Osteoblast (primary cell): ENCODE data around the gene HOXB6. TPM values are rescaled to one million over a fixed set of nuclear protein-coding genes. Genes with fewer than 3 reads are reported as not detected.

Source experiments
- DNase-seq: peaks from one replicate; pipeline ENCODE4 v3.0.0; 2011; ENCODE audit warnings: low spot score, mixed read lengths; ENCODE audit not compliant: insufficient read length; ENCODE audit errors: missing footprints
- H2AFZ ChIP-seq: 2 replicates; pipeline ENCODE4 v1.6.0; 2011; ENCODE audit warnings: mild to moderate bottlenecking, low read length
- H3K27ac ChIP-seq: 2 replicates; pipeline ENCODE4 v1.5.1; 2011; ENCODE audit warnings: mild to moderate bottlenecking, low read depth, low read length, moderate library complexity
- H3K27me3 ChIP-seq: 2 replicates; pipeline ENCODE4 v1.6.0; 2012; ENCODE audit warnings: mild to moderate bottlenecking, control low read depth, inconsistent platforms, low read length, moderate library complexity; ENCODE audit not compliant: insufficient read depth
- H3K36me3 ChIP-seq: 2 replicates; pipeline ENCODE4 v1.5.1; 2011; ENCODE audit warnings: mild to moderate bottlenecking, low read length, control low read depth, moderate library complexity; ENCODE audit not compliant: insufficient read depth
- H3K4me1 ChIP-seq: 2 replicates; pipeline ENCODE4 v1.5.1; 2011; ENCODE audit warnings: mild to moderate bottlenecking, low read length, control low read depth, moderate library complexity; ENCODE audit not compliant: insufficient read depth
- H3K4me2 ChIP-seq: 2 replicates; pipeline ENCODE4 v1.6.0; 2011; ENCODE audit warnings: mild to moderate bottlenecking, low read length; ENCODE audit not compliant: insufficient read depth
- H3K4me3 ChIP-seq: fragments of 200-600 bp; sonication (generic); 3 replicates; pipeline ENCODE4 v1.5.1; 2012; ENCODE audit warnings: mild to moderate bottlenecking, low read length, inconsistent platforms; ENCODE audit not compliant: insufficient read depth
- H3K79me2 ChIP-seq: 2 replicates; pipeline ENCODE4 v1.6.0; 2012; ENCODE audit warnings: mild to moderate bottlenecking, low read length, control low read depth, inconsistent platforms; ENCODE audit not compliant: insufficient read depth
- H3K9me3 ChIP-seq: 2 replicates; pipeline ENCODE4 v1.5.1; 2011; ENCODE audit warnings: low read depth, low read length, control low read depth
- H4K20me1 ChIP-seq: 2 replicates; pipeline ENCODE4 v1.6.0; 2012; ENCODE audit warnings: mild to moderate bottlenecking, low read length, control low read depth; ENCODE audit not compliant: insufficient read depth
- total RNA-seq: library from RNA; depleted of rRNA; stranded (reverse); fragments of >200 nt; gene quantifications from 2 replicates; pipeline ENCODE4 v1.2.3, GENCODE V29; 2012
- TF ChIP-seq, protein P1 (sequence below): IDR thresholded peaks from 2 replicates; pipeline ENCODE4 v1.5.1; 2011; ENCODE audit warnings: mild to moderate bottlenecking, low read depth, low read length, moderate library complexity; ENCODE audit errors: extremely low read depth

HOXB6 gene
- total RNA-seq, 1 donor, result 0.72 TPM

DNA sequence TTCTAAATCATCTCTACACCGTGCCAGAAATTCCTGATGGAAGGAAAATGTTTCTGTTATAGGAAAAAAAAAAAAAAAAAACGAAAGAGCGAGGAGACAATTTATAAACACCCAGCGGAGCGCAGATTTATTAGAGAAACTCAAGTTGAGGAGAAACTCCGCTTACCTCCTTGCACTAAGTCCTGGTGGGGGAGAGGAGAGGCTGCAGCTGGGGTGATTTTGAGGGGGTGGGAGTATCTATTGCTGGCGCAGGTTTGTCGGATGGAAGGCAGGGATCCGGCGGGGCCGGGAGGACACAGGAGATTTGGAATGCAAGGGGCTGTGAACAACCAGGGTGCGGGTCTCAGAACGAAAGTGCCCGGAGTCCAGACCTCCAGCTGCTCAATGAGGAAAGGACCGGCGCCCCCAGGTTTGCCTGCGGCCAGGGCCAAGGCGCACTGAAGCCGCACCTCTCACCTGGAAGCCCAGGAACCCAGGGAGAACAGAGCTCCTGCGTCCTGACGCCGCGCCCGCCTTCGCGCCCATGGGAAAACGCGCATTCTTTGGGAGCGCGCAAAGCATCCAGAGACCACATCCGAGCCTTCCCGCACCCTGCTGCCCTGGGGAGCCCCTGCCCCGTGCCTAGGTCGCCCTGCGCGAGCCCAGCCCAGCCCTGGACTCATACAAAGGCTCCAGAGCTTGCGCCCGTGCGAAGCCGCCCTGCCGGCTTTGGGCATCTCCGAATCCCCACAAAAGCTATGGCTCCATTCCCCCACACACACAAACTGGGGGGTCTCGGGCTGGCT is 12.9 kb upstream of the HOXB6 start:
- Histone ChIP-seq H3K4me3 (no peak overlapping the region), H4K20me1 (peaks cover 13% of the 10 kb centered on the region), H3K9me3 (no peaks in the 10 kb centered on the region), H3K27me3 (peaks cover 97% of the 10 kb centered on the region), H3K27ac (no peak overlapping the region), H2AFZ (no peak overlapping the region), H3K36me3 (no peaks in the 10 kb centered on the region), H3K4me2 (no peak overlapping the region), H3K4me1 (no peaks in the 10 kb centered on the region), H3K79me2 (no peaks in the 10 kb centered on the region)
- no peak for DNase-seq
- TF ChIP-seq, protein P1, sequence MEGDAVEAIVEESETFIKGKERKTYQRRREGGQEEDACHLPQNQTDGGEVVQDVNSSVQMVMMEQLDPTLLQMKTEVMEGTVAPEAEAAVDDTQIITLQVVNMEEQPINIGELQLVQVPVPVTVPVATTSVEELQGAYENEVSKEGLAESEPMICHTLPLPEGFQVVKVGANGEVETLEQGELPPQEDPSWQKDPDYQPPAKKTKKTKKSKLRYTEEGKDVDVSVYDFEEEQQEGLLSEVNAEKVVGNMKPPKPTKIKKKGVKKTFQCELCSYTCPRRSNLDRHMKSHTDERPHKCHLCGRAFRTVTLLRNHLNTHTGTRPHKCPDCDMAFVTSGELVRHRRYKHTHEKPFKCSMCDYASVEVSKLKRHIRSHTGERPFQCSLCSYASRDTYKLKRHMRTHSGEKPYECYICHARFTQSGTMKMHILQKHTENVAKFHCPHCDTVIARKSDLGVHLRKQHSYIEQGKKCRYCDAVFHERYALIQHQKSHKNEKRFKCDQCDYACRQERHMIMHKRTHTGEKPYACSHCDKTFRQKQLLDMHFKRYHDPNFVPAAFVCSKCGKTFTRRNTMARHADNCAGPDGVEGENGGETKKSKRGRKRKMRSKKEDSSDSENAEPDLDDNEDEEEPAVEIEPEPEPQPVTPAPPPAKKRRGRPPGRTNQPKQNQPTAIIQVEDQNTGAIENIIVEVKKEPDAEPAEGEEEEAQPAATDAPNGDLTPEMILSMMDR, result no peak

DNA sequence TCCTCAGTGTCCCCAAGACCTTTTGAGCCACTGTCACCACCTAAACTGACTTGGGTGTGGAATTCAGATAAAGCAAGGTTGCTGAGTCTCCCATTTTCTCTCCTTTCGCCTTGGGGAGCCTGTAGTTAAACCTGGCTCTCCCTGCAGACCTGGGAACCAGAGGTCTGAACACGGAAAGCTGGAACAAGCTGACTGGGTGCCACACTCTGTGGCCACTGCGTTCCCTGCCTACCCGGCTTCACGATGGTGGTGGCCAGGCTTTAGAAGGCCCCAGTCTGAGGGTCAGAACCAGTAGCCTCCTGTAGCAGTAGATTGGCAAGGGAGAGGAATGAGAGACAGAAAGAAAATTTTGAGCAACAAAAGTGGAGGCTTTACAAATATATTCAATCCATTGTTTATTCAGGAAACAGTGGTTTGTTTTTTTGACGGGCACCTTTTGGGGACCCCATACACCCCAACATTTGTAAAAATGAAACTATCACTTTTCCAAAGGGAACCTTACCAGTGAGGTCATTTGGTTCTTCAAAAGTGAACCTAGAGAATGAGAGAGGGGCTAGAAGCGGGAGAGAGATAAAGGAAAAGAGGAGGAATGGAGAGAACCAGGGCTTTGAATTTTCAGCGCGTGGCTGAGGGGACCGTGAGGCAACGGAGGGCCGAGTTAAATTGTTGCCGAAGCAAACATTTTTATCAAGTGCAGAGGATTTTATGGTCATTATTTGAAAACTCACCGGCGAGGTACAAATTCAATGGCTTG is 12.1 kb upstream of the HOXB6 start:
- Histone ChIP-seq H3K4me3 (no peak overlapping the region), H2AFZ (no peak overlapping the region), H3K27me3 (peaks cover 97% of the 10 kb centered on the region), H3K9me3 (no peaks in the 10 kb centered on the region), H3K4me2 (no peak overlapping the region), H3K4me1 (no peaks in the 10 kb centered on the region), H3K79me2 (no peaks in the 10 kb centered on the region), H3K27ac (no peak overlapping the region), H3K36me3 (no peaks in the 10 kb centered on the region), H4K20me1 (peaks cover 13% of the 10 kb centered on the region)
- no peak for DNase-seq
- TF ChIP-seq, protein P1, result no peak

DNA sequence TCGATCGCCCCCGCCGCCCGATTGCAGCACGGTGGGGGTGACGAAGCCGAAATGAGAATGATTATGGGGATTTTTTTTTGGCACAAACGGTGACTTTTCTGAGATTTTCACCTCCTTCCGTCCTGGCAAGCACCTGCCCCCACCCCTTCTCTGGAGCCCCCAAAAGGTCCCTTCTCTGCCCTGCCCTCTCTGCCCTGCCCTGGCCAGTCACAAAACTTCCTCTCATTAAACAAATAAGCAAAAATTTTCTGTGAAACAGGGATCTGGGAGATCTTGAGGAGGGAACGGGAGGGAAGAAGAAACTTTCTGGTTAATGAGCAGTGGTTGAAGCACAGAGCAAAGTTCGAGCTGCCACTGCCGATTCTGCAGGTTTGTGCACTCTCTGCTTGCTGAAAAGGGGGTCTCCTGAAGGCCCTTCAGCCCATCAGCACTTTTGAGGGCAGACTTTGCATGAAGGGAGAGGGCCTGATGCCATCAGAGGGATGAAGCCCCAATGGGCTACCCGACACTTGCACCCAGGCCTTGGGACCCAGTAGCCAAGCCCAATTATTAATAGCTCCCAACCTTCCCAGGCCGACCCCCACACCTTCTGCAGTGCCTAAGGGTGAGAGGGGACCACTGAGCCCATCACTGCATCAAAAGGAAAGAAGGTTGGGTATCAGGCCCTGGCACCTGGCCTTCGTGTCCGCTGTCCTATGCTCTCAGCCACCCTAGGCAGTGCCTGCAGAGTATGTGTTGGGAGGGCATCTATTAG is 11.4 kb upstream of the HOXB6 start:
- H3K27ac ChIP-seq, result no peak overlapping the region
- H2AFZ ChIP-seq, result no peak overlapping the region
- no peak overlapping the region for H3K4me3 ChIP-seq
- H3K4me2 ChIP-seq, result no peak overlapping the region
- peaks cover 13% of the 10 kb centered on the region for H4K20me1 ChIP-seq
- peaks cover 97% of the 10 kb centered on the region for H3K27me3 ChIP-seq
- no peaks in the 10 kb centered on the region for H3K9me3 ChIP-seq
- no peaks in the 10 kb centered on the region for H3K4me1 ChIP-seq
- no peaks in the 10 kb centered on the region for H3K36me3 ChIP-seq
- TF ChIP-seq, protein P1, result no peak
- no peak for DNase-seq
- no peaks in the 10 kb centered on the region for H3K79me2 ChIP-seq
